ENCODE data around the gene TNFSF15.

DNA sequence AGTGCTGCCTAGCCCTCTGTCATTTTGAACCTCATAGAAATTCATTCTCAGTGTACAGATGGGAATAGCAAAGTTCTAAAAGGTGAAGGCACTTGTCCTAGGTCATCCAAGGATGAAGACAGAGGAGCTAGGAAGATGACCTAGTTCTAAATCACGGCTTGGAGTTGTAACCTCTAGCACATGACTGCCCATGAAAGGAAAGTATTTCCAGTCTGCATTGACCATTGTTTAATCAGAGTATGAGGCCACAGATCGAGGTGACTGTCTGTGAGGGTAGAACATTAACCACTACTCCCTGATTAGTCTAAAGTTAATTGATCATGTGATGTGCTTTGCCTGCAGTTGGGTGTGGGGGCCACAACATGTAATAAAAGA lies 674 bp upstream of the TNFSF15 start:
- TF ChIP-seq EZH2 (IDR thresholded peaks at IDR 0.05; ENCODE audit: borderline replicate concordance, insufficient read depth, low read depth, low read length, poor library complexity, severe bottlenecking) = no peak
- no peak for TF ChIP-seq CTCF (IDR thresholded peaks at IDR 0.05)
